Osteoblast (primary cell): ENCODE data around the gene SPC24. TPM values are rescaled to one million over a fixed set of nuclear protein-coding genes. Genes with fewer than 3 reads are reported as not detected.

Experiments used
- DNase-seq: peaks from one replicate; pipeline ENCODE4 v3.0.0; 2011; ENCODE audit warnings: low spot score, mixed read lengths; ENCODE audit not compliant: insufficient read length; ENCODE audit errors: missing footprints
- H2AFZ ChIP-seq: 2 replicates; pipeline ENCODE4 v1.6.0; 2011; ENCODE audit warnings: mild to moderate bottlenecking, low read length
- H3K27ac ChIP-seq: 2 replicates; pipeline ENCODE4 v1.5.1; 2011; ENCODE audit warnings: mild to moderate bottlenecking, low read depth, low read length, moderate library complexity
- H3K27me3 ChIP-seq: 2 replicates; pipeline ENCODE4 v1.6.0; 2012; ENCODE audit warnings: mild to moderate bottlenecking, control low read depth, inconsistent platforms, low read length, moderate library complexity; ENCODE audit not compliant: insufficient read depth
- H3K36me3 ChIP-seq: 2 replicates; pipeline ENCODE4 v1.5.1; 2011; ENCODE audit warnings: mild to moderate bottlenecking, low read length, control low read depth, moderate library complexity; ENCODE audit not compliant: insufficient read depth
- H3K4me1 ChIP-seq: 2 replicates; pipeline ENCODE4 v1.5.1; 2011; ENCODE audit warnings: mild to moderate bottlenecking, low read length, control low read depth, moderate library complexity; ENCODE audit not compliant: insufficient read depth
- H3K4me2 ChIP-seq: 2 replicates; pipeline ENCODE4 v1.6.0; 2011; ENCODE audit warnings: mild to moderate bottlenecking, low read length; ENCODE audit not compliant: insufficient read depth
- H3K4me3 ChIP-seq: fragments of 200-600 bp; sonication (generic); 3 replicates; pipeline ENCODE4 v1.5.1; 2012; ENCODE audit warnings: mild to moderate bottlenecking, low read length, inconsistent platforms; ENCODE audit not compliant: insufficient read depth
- H3K79me2 ChIP-seq: 2 replicates; pipeline ENCODE4 v1.6.0; 2012; ENCODE audit warnings: mild to moderate bottlenecking, low read length, control low read depth, inconsistent platforms; ENCODE audit not compliant: insufficient read depth
- H3K9me3 ChIP-seq: 2 replicates; pipeline ENCODE4 v1.5.1; 2011; ENCODE audit warnings: low read depth, low read length, control low read depth
- H4K20me1 ChIP-seq: 2 replicates; pipeline ENCODE4 v1.6.0; 2012; ENCODE audit warnings: mild to moderate bottlenecking, low read length, control low read depth; ENCODE audit not compliant: insufficient read depth
- total RNA-seq: library from RNA; depleted of rRNA; stranded (reverse); fragments of >200 nt; gene quantifications from 2 replicates; pipeline ENCODE4 v1.2.3, GENCODE V29; 2012
- TF ChIP-seq, protein P1 (sequence below): IDR thresholded peaks from 2 replicates; pipeline ENCODE4 v1.5.1; 2011; ENCODE audit warnings: mild to moderate bottlenecking, low read depth, low read length, moderate library complexity; ENCODE audit errors: extremely low read depth

SPC24 gene
- total RNA-seq, 1 donor = 5.4 TPM

DNA sequence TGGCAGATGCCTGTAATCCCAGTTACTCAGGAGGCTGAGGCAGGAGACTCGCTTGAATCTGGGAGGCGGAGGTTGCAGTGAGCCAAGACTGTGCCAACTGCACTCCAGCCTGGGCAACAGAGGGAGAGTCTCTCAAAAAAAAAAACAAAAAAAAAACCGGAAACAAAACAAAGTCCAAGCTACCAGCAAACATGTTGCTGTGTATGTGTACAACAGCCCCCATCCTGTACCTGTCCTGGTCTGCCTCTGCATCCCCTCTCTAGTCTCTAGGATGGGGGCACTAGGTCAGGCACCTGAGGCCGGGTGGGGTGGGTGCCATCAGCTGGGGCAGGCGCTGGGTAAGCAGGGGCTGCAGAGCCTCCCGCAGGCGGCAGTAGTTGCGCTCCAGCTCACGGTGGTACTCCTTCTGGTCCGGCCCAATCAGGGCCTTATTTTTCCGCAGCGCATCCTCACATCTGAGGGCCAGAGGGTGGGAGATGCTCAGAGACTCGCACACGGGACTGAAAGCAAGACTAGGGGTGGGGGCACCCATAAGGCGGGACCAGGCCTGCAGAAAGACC is 44.5 kb upstream of the SPC24 start:
- TF ChIP-seq, protein P1, sequence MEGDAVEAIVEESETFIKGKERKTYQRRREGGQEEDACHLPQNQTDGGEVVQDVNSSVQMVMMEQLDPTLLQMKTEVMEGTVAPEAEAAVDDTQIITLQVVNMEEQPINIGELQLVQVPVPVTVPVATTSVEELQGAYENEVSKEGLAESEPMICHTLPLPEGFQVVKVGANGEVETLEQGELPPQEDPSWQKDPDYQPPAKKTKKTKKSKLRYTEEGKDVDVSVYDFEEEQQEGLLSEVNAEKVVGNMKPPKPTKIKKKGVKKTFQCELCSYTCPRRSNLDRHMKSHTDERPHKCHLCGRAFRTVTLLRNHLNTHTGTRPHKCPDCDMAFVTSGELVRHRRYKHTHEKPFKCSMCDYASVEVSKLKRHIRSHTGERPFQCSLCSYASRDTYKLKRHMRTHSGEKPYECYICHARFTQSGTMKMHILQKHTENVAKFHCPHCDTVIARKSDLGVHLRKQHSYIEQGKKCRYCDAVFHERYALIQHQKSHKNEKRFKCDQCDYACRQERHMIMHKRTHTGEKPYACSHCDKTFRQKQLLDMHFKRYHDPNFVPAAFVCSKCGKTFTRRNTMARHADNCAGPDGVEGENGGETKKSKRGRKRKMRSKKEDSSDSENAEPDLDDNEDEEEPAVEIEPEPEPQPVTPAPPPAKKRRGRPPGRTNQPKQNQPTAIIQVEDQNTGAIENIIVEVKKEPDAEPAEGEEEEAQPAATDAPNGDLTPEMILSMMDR = no peak
- Histone ChIP-seq H3K4me2 (no peak overlapping the region), H3K27ac (no peak overlapping the region), H3K36me3 (no peaks in the 10 kb centered on the region), H2AFZ (no peak overlapping the region), H3K4me1 (peaks cover 29% of the 10 kb centered on the region), H4K20me1 (peaks cover 10% of the 10 kb centered on the region), H3K9me3 (no peaks in the 10 kb centered on the region), H3K79me2 (peaks cover 21% of the 10 kb centered on the region), H3K27me3 (no peaks in the 10 kb centered on the region), H3K4me3 (no peak overlapping the region)
- peak; percentile 45 for DNase-seq

DNA sequence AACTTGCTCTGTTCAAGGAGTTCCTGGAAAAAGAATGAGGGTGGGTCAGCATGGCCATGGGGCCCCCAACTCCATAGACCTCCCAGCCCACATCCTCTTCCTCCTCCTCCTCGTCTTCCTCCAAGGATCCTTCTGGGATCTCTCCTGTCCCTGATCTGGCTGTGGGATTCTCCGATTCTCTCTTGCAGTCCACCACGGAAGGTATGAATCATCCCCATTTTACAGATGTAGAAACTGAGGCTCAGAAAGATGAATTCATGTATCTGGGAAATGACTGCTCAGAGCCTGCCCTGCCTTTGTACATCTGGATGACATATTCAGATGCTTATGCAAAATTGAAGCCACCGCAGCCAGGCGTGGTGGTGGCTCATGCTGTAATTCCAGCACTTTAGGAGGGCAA is 43.9 kb upstream of the SPC24 start:
- no peaks in the 10 kb centered on the region for H3K36me3 ChIP-seq
- peaks cover 28% of the 10 kb centered on the region for H3K4me1 ChIP-seq
- TF ChIP-seq, protein P1 = no peak

DNA sequence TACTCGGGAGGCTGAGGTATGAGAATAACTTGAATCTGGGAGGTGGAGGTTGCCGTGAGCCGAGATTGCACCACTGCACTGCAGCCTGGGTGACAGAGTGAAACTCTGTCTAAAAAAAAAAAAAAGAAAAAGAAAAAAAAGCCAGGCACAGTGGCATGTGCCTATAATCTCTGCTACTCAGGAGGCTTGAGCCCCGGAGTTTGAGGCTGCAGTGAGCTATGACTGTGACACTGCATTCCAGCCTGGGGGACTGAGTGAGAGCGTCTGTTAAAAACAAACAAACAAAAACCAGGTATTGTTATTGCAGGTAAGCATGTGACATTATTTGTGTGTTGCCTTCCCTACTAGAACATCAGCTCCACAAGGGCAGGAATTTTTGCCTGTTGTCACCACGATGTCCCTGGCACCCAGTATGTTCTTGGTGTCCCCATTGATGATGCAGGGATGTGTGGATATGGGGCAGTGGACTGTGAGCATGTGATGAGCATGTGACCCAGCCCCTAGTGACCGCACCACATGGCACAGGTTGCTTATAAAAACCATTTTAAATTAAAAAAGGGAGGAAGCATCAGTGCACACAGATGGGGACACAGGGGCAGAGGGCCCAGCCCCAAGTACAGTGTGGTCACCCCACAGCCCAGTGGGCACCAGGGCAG is 43.3 kb upstream of the SPC24 start:
- Histone ChIP-seq H3K27ac (no peak overlapping the region), H3K4me1 (peaks cover 22% of the 10 kb centered on the region)
- TF ChIP-seq, protein P1 = no peak

More for the DNA sequence above, 43.9 kb upstream of the SPC24 start:
- Histone ChIP-seq H3K9me3 (no peaks in the 10 kb centered on the region), H3K79me2 (peaks cover 27% of the 10 kb centered on the region), H3K4me2 (no peak overlapping the region), H4K20me1 (peaks cover 10% of the 10 kb centered on the region), H2AFZ (no peak overlapping the region), H3K27me3 (no peaks in the 10 kb centered on the region), H3K27ac (no peak overlapping the region), H3K4me3 (no peak overlapping the region)
- no peak for DNase-seq

GRCh38 chr19:11198175-11198534 is 42.6 kb upstream of the SPC24 start:
- peaks cover 16% of the 10 kb centered on the region for H3K4me1 ChIP-seq
- H3K4me3 ChIP-seq = peak overlapping the region; percentile 91
- TF ChIP-seq, protein P1 = no peak
- DNase-seq = no peak
- H3K4me2 ChIP-seq = peak overlapping the region; percentile 89
- no peak overlapping the region for H2AFZ ChIP-seq
- peaks cover 13% of the 10 kb centered on the region for H3K36me3 ChIP-seq
- no peaks in the 10 kb centered on the region for H3K9me3 ChIP-seq
- peaks cover 40% of the 10 kb centered on the region for H3K79me2 ChIP-seq
- H4K20me1 ChIP-seq = peaks cover 10% of the 10 kb centered on the region
- H3K27ac ChIP-seq = no peak overlapping the region
- H3K27me3 ChIP-seq = no peaks in the 10 kb centered on the region

More for the DNA sequence above, 43.3 kb upstream of the SPC24 start:
- H3K79me2 ChIP-seq = peaks cover 33% of the 10 kb centered on the region
- H3K4me3 ChIP-seq = no peak overlapping the region
- no peak overlapping the region for H3K4me2 ChIP-seq
- no peaks in the 10 kb centered on the region for H3K9me3 ChIP-seq
- H3K27me3 ChIP-seq = no peaks in the 10 kb centered on the region
- peaks cover 10% of the 10 kb centered on the region for H4K20me1 ChIP-seq
- H3K36me3 ChIP-seq = peaks cover 6% of the 10 kb centered on the region
- DNase-seq = no peak
- H2AFZ ChIP-seq = no peak overlapping the region
